ENCODE measurements around the gene GLB1L.

DNA sequence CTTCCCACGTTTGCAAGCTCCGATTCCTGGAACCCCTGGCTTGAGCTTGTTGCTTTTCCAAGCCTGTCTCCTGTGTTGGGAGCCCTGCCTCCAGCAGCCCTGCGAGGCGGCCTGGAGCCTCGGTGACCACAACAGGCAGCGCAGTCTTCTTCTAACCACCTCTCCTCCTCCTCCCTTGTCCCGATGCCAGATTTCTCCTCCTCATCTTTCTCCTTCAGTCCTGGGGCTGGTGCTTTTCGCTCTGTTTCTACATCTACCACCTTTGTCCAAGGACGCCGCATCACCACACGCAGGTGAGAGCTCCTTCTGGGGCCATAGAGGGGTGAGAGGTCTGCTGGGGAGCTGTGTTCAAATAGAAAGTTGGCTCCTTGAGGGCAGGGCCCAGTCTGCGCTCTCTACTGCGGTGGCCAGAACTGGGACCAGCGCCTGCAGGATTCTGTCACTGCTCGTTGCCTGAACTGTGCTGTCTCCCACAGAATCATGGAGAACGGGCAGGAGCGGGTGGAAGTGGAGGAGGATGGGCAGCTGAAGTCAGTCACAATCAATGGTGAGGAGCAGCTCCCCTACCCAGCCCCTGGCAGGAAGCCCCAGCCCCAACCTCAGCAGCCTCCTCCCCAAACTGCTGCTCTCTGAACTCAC lies 37.8 kb upstream of the GLB1L start:
- TF ChIP-seq, protein P1, sequence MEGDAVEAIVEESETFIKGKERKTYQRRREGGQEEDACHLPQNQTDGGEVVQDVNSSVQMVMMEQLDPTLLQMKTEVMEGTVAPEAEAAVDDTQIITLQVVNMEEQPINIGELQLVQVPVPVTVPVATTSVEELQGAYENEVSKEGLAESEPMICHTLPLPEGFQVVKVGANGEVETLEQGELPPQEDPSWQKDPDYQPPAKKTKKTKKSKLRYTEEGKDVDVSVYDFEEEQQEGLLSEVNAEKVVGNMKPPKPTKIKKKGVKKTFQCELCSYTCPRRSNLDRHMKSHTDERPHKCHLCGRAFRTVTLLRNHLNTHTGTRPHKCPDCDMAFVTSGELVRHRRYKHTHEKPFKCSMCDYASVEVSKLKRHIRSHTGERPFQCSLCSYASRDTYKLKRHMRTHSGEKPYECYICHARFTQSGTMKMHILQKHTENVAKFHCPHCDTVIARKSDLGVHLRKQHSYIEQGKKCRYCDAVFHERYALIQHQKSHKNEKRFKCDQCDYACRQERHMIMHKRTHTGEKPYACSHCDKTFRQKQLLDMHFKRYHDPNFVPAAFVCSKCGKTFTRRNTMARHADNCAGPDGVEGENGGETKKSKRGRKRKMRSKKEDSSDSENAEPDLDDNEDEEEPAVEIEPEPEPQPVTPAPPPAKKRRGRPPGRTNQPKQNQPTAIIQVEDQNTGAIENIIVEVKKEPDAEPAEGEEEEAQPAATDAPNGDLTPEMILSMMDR (IDR thresholded peaks at IDR 0.05): no peak
- no peak for TF ChIP-seq POLR2A (IDR thresholded peaks at IDR 0.05)
